Right hindlimb (tissue), 1 donor: ENCODE data around the gene NDUFV2.
"Not testable (repeated sequence)": the region's sequence is repeated elsewhere in the genome, so short reads cannot be mapped to it uniquely, and the experiment has no call there.

Experiments
- DNase-seq: peaks from one replicate; pipeline ENCODE4 v3.0.0-alpha.2; 2018

The NDUFV2 gene

DNA sequence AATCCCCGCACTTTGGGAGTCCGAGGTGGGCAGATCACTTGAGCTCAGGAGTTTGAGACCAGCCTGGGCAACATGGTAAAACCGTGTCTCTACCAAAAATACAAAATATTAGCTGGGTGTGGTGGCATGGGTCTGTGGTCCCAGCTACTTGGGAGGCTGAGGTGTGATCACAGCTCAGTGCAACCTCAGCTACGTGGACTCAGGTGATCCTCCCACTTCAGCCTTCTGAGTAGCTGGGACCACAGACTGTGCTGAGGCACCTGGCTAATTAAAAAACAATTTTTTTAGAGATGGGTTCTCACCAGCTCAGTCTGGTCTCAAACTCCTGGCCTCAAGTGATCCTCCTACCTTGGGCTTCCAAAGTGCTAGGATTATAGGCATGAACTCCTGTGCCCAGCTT lies 57.5 kb downstream of the NDUFV2 start:
- DNase-seq: no peak

DNA sequence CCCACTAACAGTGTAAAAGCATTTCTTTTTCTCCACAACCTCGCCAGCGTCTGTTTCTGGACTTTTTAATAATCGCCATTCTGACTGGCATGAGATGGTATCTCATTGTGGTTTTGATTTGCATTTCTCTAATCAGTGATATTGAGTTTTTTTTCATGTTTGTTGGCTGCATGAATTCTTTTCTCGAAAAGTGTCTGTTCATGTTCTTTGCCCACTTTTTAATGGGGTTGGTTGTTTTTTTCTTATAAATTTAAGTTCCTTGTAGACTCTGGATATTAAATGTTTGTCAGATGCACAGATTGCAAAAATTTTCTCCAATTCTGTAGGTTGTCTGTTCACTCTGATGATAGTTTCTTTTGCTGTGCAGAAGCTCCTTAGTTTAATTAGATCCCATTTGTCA lies 60.2 kb downstream of the NDUFV2 start:
- DNase-seq: not testable (repeated sequence)

DNA sequence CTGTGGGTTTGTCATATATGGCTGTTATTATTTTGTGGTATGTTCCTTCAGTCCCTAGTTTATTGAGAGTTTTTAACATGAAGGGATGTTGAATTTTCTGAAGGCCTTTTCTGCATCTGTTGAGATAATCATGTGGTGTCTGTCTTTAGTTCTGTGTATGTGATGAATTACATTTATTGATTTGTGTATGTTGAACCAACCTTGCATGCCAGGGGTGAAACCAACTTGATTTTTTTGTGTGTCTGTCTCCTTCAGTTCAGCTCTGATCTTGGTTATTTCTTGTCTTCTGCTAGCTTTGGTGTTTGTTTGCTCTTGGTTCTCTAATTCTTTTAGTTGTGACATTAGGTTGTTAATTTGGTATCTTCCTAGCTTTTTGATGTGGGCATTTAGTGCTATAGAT lies 61.6 kb downstream of the NDUFV2 start:
- not testable (repeated sequence) for DNase-seq

DNA sequence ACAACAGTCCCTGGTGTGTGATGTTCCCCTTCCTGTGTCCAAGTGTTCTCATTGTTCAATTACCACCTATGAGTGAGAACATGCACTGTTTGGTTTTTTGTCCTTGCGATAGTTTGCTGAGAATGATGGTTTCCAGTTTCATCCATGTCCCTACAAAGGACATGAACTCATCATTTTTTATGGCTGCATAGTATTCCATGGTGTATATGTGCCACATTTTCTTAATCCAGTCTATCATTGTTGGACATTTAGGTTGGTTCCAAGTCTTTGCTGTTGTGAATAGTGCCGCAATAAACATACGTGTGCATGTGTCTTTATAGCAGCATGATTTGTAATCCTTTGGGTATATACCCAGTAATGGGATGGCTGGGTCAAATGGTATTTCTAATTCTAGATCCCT lies 63.4 kb downstream of the NDUFV2 start:
- DNase-seq: not testable (repeated sequence)

DNA sequence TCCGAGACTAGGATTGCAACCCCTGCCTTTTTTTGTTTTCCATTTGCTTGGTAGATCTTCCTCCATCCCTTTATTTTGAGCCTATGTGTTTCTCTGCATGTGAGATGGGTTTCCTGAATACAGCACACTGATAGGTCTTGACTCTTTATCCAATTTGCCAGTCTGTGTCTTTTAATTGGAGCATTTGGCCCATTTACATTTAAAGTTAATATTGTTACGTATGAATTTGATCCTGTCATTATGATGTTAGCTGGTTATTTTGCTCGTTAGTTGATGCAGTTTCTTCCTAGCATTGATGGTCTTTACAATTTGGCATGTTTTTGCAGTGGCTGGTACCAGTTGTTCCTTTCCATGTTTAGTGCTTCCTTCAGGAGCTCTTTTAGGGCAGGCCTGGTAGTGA lies 67.0 kb downstream of the NDUFV2 start:
- not testable (repeated sequence) for DNase-seq

DNA sequence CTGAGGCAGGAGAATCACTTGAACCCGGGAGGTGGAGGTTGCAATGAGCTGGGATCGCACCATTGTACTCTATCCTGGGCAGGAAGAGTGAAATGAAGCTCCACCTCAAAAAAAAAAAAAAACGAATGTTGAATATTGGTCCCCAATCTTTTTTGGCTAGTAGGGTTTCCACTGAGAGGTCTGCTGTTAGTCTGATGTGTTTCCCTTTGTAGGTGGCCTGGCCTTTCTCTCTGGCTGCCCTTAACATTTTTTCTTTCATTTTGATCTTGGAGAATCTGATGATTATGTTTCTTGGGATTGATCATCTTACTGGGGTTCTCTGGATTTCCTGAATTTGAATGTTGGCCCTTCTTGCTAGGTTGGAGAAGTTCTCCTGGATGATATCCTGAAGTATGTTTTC lies 69.4 kb downstream of the NDUFV2 start:
- not testable (repeated sequence) for DNase-seq

DNA sequence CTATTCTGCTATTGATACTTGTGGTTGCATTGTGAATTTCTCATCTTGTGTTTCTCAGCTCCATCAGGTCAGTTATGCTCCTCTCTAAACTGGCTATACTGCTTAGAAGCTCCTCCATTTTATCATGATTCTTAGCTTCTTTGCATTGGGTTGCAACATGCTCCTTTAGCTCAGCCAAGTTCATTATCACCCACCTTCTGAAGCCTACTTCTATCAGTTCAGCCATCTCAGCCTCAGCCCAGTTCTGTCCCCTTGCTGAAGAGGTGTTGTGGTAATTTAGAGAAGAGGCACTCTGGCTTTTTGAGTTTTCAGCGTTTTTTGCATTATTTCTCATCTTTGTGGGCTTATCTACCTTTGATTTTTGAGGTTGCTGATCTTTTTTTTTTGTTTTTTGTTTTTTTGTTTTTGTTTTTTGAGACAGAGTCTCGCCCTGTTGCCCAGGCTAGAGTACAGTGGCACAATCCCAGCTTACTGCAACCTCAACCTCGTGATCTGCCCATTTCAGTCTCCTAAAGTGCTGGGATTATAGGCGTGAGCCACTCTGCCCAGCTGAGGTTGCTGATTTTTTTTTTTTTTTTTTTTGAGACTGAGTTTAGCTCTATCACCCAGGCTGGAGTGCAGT lies 70.1 kb downstream of the NDUFV2 start:
- no peak for DNase-seq

DNA sequence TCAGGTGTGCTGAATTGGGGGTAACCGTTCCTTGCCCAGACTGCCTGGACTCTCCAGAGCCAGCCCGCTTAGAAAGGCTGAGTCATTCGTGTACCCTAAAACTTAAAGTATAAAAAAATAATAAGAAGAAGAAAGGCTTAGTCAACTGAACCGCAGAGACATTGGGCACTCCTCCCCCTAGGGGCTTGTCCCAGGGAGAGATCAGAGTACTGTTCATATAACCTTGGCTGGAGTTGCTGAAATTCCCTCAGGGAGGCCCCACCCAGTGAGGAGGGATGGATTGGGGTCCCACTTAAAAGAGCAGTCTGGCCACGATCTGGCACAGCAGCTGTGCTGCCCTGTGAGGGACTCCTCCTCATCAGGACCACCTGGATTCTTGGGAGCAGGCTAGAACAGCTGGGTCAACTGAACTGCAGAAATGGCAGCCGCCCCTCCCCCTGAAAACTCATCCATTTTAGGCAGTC lies 71.3 kb downstream of the NDUFV2 start:
- no peak for DNase-seq

DNA sequence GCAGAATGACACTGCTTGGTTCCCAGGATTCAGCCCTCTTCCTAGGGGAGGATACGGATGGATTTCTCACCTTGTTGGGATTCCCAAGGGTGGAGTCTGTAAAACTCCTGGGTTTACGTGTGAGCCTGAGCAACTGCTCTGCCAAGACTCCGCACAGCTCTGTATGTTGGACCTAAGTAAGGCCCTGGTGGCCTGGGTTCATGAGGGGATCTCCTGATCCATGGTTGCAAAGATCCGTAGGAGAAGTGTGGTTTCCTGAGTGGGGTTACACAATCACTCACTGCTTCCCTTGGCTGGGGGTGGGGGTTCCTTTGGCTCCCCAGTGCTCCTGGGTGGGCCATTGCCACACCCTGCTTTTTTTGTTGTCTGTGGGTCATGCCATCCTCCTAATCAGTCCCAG lies 71.8 kb downstream of the NDUFV2 start:
- no peak for DNase-seq

DNA sequence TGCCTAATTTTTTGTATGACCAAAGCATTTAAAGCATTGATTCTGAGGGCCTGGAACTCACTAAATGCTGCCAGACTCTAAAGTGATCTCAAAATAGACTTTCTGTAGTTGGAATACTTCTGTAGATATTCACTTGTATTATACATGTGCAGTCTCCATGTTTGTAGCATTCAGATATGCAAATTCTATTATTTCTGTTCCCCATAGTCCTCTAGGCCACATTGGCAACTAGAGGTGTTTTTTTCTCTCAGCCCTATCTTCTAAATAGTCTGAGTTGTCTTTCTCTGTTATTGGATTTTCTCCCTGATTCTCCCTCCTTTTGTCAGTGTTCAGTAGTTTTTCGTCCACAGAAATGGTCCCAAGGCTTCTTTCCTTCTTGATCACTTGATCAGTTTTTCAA lies 72.6 kb downstream of the NDUFV2 start:
- no peak for DNase-seq

DNA sequence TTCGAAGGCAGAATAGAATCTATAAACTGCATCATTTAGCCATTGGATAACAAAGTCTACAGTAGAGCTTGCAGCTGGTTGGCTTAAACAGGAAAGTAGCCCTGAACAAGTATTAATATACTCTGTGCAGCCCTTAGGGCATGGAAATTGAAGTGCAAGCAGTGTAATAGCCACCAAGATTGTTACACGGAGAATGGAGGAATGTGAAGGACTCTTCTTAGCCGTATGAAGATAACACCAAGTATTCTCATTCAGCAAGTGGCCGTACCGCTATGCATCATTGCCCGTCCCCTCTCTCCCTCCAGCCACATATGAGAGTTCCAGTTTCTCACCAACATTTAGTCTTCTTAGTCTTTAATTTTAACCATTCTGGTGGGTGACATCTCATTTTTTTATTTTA lies 74.5 kb downstream of the NDUFV2 start:
- no peak for DNase-seq

DNA sequence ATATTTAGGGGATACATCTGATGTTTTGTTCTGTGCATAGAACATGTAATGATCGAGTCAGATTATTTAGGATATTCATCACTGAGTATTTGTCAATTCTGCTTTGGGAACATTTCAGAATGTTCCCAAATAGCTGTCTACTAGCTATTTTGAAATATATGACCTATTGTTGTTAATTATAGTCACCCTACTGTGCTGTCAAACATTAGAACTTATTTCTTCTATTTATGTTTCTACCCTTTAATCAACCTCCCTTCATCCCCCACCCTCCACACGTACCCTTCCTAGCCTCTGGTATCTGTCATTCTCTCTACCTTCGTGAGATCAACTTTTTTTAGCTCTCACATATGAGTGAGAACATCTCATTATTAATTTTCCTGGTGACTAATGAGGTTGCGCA lies 75.0 kb downstream of the NDUFV2 start:
- DNase-seq: no peak

DNA sequence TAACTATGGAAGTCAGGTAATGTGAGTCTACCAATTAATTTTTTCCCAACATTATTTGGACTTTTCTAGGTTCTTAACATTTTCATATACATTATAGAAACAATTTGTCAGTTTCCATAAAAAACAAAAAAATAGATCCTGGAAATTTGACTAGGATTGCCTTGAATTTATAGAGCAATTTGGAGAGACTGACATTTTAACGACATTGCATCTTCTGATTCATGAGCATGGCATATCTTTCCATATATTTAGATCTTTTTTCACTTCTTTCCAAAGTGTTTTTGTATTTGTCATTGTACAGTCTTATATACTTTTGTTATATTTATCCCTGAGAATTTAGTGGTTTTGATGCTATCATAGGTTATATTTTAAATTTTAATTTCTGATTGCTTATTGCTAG lies 76.1 kb downstream of the NDUFV2 start:
- no peak for DNase-seq

DNA sequence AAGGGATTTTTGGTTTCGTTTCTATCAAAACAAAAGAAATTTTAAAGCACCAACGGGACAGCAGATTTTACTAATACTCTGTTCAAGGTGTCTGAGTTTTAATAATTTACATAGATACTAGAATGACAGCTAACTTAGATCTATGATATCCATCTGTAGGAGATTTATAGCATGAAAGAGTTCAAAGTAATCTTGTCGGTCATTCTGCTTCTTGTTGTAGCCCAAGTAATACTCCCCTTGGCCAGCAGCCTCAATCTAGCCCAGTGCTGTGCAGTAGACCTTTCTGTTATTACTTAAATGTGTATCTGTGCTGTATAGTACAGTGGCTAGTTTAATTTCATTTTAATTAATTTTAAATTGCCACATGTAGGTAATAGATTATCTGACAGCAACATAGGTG lies 78.8 kb downstream of the NDUFV2 start:
- no peak for DNase-seq

DNA sequence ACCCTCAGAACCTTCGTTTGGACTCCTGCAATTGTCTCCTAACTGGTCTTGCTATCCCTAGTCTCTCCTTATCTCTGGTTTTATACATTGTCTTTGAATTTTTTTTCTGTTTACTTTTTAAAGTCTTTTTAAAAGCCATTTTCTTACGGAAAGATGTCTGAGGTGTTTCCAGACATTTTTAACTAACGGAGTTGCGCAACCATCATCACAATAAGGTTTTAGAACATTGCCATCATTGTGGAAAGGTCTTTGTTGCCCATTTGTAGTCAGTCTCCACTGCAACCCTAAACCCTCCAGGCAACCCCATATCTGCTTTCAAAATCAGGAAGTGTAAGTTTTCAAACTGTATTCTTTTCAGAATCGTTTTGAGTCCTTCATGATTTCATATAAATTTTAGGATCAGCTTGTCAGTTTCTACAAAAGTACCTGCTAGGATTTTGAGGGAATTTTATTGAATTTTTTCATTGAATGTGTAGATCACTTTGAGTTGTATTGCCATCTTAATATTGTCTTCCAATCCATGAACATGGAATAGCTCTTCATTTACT lies 80.4 kb downstream of the NDUFV2 start:
- no peak for DNase-seq
